Measurements from ENCODE around the gene MYO1B.

MYO1B gene

GRCh38 chr2:191341436-191341835 is 96.2 kb downstream of the MYO1B start:
- no peak for TF ChIP-seq TAF1 (IDR thresholded peaks at IDR 0.05; ENCODE audit: borderline replicate concordance, insufficient read depth, low read length)
- TF ChIP-seq REST (IDR thresholded peaks at IDR 0.05; ENCODE audit: insufficient read depth in 1 of 2, low read depth in 2 of 2, low read length in 2 of 2): no peak
- TF ChIP-seq POLR2AphosphoS5 (IDR thresholded peaks at IDR 0.05; ENCODE audit: low read depth, low read length): no peak
- no peak for TF ChIP-seq FOXP2 (optimal IDR thresholded peaks at IDR 0.05; ENCODE audit: borderline replicate concordance, extremely low read depth, extremely low read length, insufficient read depth)
- TF ChIP-seq SIN3A (IDR thresholded peaks at IDR 0.05; ENCODE audit: borderline replicate concordance, insufficient read depth, low read length): no peak

GRCh38 chr2:191343796-191344338 is 98.7 kb downstream of the MYO1B start:
- TF ChIP-seq REST (IDR thresholded peaks at IDR 0.05; ENCODE audit: insufficient read depth in 1 of 2, low read depth in 2 of 2, low read length in 2 of 2): no peak
- no peak for TF ChIP-seq SIN3A (IDR thresholded peaks at IDR 0.05; ENCODE audit: borderline replicate concordance, insufficient read depth, low read length)
- TF ChIP-seq POLR2AphosphoS5 (IDR thresholded peaks at IDR 0.05; ENCODE audit: low read depth, low read length): no peak
- TF ChIP-seq FOXP2 (optimal IDR thresholded peaks at IDR 0.05; ENCODE audit: borderline replicate concordance, extremely low read depth, extremely low read length, insufficient read depth): no peak
- TF ChIP-seq TAF1 (IDR thresholded peaks at IDR 0.05; ENCODE audit: borderline replicate concordance, insufficient read depth, low read length): no peak

- TF ChIP-seq FOXP2 (optimal IDR thresholded peaks at IDR 0.05; ENCODE audit: borderline replicate concordance, extremely low read depth, extremely low read length, insufficient read depth) (no peak), REST (IDR thresholded peaks at IDR 0.05; ENCODE audit: insufficient read depth in 1 of 2, low read depth in 2 of 2, low read length in 2 of 2) (no peak), POLR2AphosphoS5 (IDR thresholded peaks at IDR 0.05; ENCODE audit: low read depth, low read length) (no peak), TAF1 (IDR thresholded peaks at IDR 0.05; ENCODE audit: borderline replicate concordance, insufficient read depth, low read length) (no peak), SIN3A (IDR thresholded peaks at IDR 0.05; ENCODE audit: borderline replicate concordance, insufficient read depth, low read length) (no peak)
Observed at GRCh38 chr2:191345788-191346187, 100.6 kb downstream of the MYO1B start.

GRCh38 chr2:191347154-191347553 is 102.0 kb downstream of the MYO1B start:
- TF ChIP-seq REST (IDR thresholded peaks at IDR 0.05; ENCODE audit: insufficient read depth in 1 of 2, low read depth in 2 of 2, low read length in 2 of 2) (no peak), FOXP2 (optimal IDR thresholded peaks at IDR 0.05; ENCODE audit: borderline replicate concordance, extremely low read depth, extremely low read length, insufficient read depth) (no peak), TAF1 (IDR thresholded peaks at IDR 0.05; ENCODE audit: borderline replicate concordance, insufficient read depth, low read length) (no peak), POLR2AphosphoS5 (IDR thresholded peaks at IDR 0.05; ENCODE audit: low read depth, low read length) (no peak), SIN3A (IDR thresholded peaks at IDR 0.05; ENCODE audit: borderline replicate concordance, insufficient read depth, low read length) (no peak)

- no peak for TF ChIP-seq POLR2AphosphoS5 (IDR thresholded peaks at IDR 0.05; ENCODE audit: low read depth, low read length)
- TF ChIP-seq TAF1 (IDR thresholded peaks at IDR 0.05; ENCODE audit: borderline replicate concordance, insufficient read depth, low read length): no peak
- TF ChIP-seq REST (IDR thresholded peaks at IDR 0.05; ENCODE audit: insufficient read depth in 1 of 2, low read depth in 2 of 2, low read length in 2 of 2): no peak
- TF ChIP-seq SIN3A (IDR thresholded peaks at IDR 0.05; ENCODE audit: borderline replicate concordance, insufficient read depth, low read length): no peak
- TF ChIP-seq FOXP2 (optimal IDR thresholded peaks at IDR 0.05; ENCODE audit: borderline replicate concordance, extremely low read depth, extremely low read length, insufficient read depth): no peak
Observed at GRCh38 chr2:191347881-191348280, 102.7 kb downstream of the MYO1B start.
